ENCODE results near the gene ZSWIM5.
A peak's percentile ranks its signal among the peaks of the same experiment; 100 is the strongest.
"Not testable (repeated sequence)": the region's sequence is repeated elsewhere in the genome, so short reads cannot be mapped to it uniquely, and the experiment has no call there.

ZSWIM5 gene

GRCh38 chr1:45205011-45205909 lies 1.1 kb downstream of the ZSWIM5 start:
- DNase-seq (ENCODE audit: low read depth in 3 of 3), result peak in 1 of 3 donors; percentile 6

GRCh38 chr1:45200906-45201500 lies 5.4 kb downstream of the ZSWIM5 start:
- DNase-seq (ENCODE audit: low read depth in 3 of 3), result no peak

- no peak for DNase-seq (ENCODE audit: low read depth in 3 of 3)
These were observed 6.0 kb downstream of the ZSWIM5 start for GRCh38 chr1:45200435-45200834.

- no peak for DNase-seq (ENCODE audit: low read depth in 3 of 3)
These were observed 8.2 kb downstream of the ZSWIM5 start for GRCh38 chr1:45198185-45198584.

GRCh38 chr1:45196863-45197262 lies 9.5 kb downstream of the ZSWIM5 start:
- DNase-seq (ENCODE audit: low read depth in 3 of 3), result no peak

GRCh38 chr1:45191418-45191783 lies 15.0 kb downstream of the ZSWIM5 start:
- DNase-seq (ENCODE audit: low read depth in 3 of 3), result no peak

GRCh38 chr1:45187725-45188124 lies 18.7 kb downstream of the ZSWIM5 start:
- no peak for DNase-seq (ENCODE audit: low read depth in 3 of 3)

- DNase-seq (ENCODE audit: low read depth in 3 of 3), result not testable (repeated sequence)
These were observed 26.4 kb downstream of the ZSWIM5 start for GRCh38 chr1:45179918-45180519.

GRCh38 chr1:45177452-45177851 lies 29.0 kb downstream of the ZSWIM5 start:
- no peak for DNase-seq (ENCODE audit: low read depth in 3 of 3)

GRCh38 chr1:45172764-45173163 lies 33.6 kb downstream of the ZSWIM5 start:
- no peak for DNase-seq (ENCODE audit: low read depth in 3 of 3)

GRCh38 chr1:45172005-45172404 lies 34.4 kb downstream of the ZSWIM5 start:
- DNase-seq (ENCODE audit: low read depth in 3 of 3), result no peak

GRCh38 chr1:45171575-45171974 lies 34.8 kb downstream of the ZSWIM5 start:
- no peak for DNase-seq (ENCODE audit: low read depth in 3 of 3)

- DNase-seq (ENCODE audit: low read depth in 3 of 3), result no peak
These were observed 36.2 kb downstream of the ZSWIM5 start for GRCh38 chr1:45170151-45170742.

GRCh38 chr1:45167947-45168346 lies 38.5 kb downstream of the ZSWIM5 start:
- not testable (repeated sequence) for DNase-seq (ENCODE audit: low read depth in 3 of 3)

- DNase-seq (ENCODE audit: low read depth in 3 of 3), result not testable (repeated sequence)
These were observed 42.1 kb downstream of the ZSWIM5 start for GRCh38 chr1:45164307-45164706.

GRCh38 chr1:45163111-45163510 lies 43.3 kb downstream of the ZSWIM5 start:
- DNase-seq (ENCODE audit: low read depth in 3 of 3), result not testable (repeated sequence)

- DNase-seq (ENCODE audit: low read depth in 3 of 3), result not testable (repeated sequence)
These were observed 44.1 kb downstream of the ZSWIM5 start for GRCh38 chr1:45162041-45163035.

GRCh38 chr1:45155957-45156356 lies 50.4 kb downstream of the ZSWIM5 start:
- DNase-seq (ENCODE audit: low read depth in 3 of 3), result no peak

GRCh38 chr1:45155423-45155822 lies 51.0 kb downstream of the ZSWIM5 start:
- DNase-seq (ENCODE audit: low read depth in 3 of 3), result no peak

GRCh38 chr1:45152126-45152525 lies 54.3 kb downstream of the ZSWIM5 start:
- DNase-seq (ENCODE audit: low read depth in 3 of 3), result no peak

GRCh38 chr1:45148209-45148825 lies 58.1 kb downstream of the ZSWIM5 start:
- no peak for DNase-seq (ENCODE audit: low read depth in 3 of 3)
